ENCODE data around the gene ALG9. TPM values are rescaled to one million over a fixed set of nuclear protein-coding genes. Genes with fewer than 3 reads are reported as not detected.

ALG9 gene
- polyA plus RNA-seq, 1 donor from 2014 or later = 92.1 TPM

DNA sequence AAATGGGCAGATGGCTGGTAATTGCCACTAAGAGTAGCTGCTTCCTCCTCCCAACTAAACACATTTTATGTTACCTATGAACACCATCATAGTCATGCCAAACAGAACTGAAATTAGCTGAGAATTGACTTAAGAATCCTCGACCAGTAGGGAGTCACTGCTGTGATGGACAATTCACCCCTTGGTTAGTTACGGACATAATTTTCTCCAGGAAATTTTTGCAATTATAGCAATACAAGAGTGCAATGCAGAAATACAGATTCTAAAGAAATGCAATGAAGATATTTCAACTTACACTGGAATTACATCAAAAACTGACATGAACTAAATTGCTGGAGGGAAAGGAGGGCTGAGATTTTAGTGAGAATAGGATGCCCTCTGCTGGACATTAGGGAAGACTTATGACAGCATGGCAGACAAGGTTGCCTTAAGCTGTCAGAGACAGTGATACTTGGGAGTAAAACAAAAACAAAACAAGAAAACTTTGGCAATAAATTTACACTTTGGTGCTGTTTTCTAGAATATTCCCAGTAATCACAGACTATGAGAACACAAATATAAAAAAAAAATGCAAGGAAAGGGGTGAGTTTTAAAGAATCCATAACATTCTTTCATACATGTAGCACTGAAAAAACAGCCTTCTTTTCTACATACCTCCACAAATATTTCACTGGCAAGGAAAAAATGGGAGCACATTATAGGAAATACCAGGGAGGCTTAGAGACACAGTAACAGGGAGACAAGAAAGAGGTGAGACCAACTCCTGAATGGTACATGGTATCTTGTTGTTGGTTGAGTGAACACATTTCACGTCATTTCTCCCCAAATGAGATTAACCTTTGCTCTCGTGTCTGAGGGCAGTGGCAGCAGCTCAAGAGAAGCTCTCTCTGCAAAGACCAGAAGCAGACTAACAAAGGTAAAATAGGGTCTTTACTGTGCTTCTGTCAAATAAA, 94.0 kb downstream of the ALG9 start:
- TF ChIP-seq RAD21 (conservative IDR thresholded peaks at IDR 0.05) = peak; percentile 83
- peak; percentile 89 for TF ChIP-seq SMC3 (conservative IDR thresholded peaks at IDR 0.05; ENCODE audit: poor library complexity)
- TF ChIP-seq EP300 (conservative IDR thresholded peaks at IDR 0.05; ENCODE audit: poor library complexity, severe bottlenecking) = no peak
- TF ChIP-seq EZH2 (IDR thresholded peaks at IDR 0.05; ENCODE audit: borderline replicate concordance, insufficient read depth, low read length, poor library complexity, severe bottlenecking) = no peak
- TF ChIP-seq, protein P1, sequence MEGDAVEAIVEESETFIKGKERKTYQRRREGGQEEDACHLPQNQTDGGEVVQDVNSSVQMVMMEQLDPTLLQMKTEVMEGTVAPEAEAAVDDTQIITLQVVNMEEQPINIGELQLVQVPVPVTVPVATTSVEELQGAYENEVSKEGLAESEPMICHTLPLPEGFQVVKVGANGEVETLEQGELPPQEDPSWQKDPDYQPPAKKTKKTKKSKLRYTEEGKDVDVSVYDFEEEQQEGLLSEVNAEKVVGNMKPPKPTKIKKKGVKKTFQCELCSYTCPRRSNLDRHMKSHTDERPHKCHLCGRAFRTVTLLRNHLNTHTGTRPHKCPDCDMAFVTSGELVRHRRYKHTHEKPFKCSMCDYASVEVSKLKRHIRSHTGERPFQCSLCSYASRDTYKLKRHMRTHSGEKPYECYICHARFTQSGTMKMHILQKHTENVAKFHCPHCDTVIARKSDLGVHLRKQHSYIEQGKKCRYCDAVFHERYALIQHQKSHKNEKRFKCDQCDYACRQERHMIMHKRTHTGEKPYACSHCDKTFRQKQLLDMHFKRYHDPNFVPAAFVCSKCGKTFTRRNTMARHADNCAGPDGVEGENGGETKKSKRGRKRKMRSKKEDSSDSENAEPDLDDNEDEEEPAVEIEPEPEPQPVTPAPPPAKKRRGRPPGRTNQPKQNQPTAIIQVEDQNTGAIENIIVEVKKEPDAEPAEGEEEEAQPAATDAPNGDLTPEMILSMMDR (IDR thresholded peaks at IDR 0.05; ENCODE audit: poor library complexity, severe bottlenecking) = peak; percentile 83
- Histone ChIP-seq H3K27ac (ENCODE audit: low read length) (no peak overlapping the region), H3K9ac (ENCODE audit: low read length) (no peak overlapping the region), H3K27me3 (ENCODE audit: insufficient read depth, low read depth, low read length) (no peaks in the 10 kb centered on the region), H3F3A (ENCODE audit: insufficient read depth, low read length, poor library complexity, severe bottlenecking) (no peaks in the 10 kb centered on the region), H4K20me1 (ENCODE audit: insufficient read depth) (no peaks in the 10 kb centered on the region), H2AFZ (ENCODE audit: low read depth, low read length) (no peak overlapping the region), H3K4me2 (ENCODE audit: low read length) (no peak overlapping the region), H3K9me2 (ENCODE audit: insufficient read depth, low read length) (no peaks in the 10 kb centered on the region), H3K9me3 (ENCODE audit: low read length) (no peaks in the 10 kb centered on the region), H3K79me2 (replicated peaks; ENCODE audit: insufficient read depth, low read length) (no peaks in the 10 kb centered on the region), H3K36me3 (ENCODE audit: insufficient read depth, low read length) (no peaks in the 10 kb centered on the region), H3K4me3 (ENCODE audit: low read length) (no peak overlapping the region)

- no peaks in the 10 kb centered on the region for H3K79me2 ChIP-seq (replicated peaks; ENCODE audit: insufficient read depth, low read length)
- H3K4me3 ChIP-seq (ENCODE audit: low read length) = no peak overlapping the region
- no peak overlapping the region for H3K9ac ChIP-seq (ENCODE audit: low read length)
- H3K36me3 ChIP-seq (ENCODE audit: insufficient read depth, low read length) = no peaks in the 10 kb centered on the region
- no peaks in the 10 kb centered on the region for H3K9me3 ChIP-seq (ENCODE audit: low read length)
- TF ChIP-seq RAD21 (conservative IDR thresholded peaks at IDR 0.05) (no peak), EP300 (conservative IDR thresholded peaks at IDR 0.05; ENCODE audit: poor library complexity, severe bottlenecking) (no peak), EZH2 (IDR thresholded peaks at IDR 0.05; ENCODE audit: borderline replicate concordance, insufficient read depth, low read length, poor library complexity, severe bottlenecking) (no peak), TAF1 (IDR thresholded peaks at IDR 0.05; ENCODE audit: low read depth) (no peak), MXI1 (conservative IDR thresholded peaks at IDR 0.05; ENCODE audit: poor library complexity, severe bottlenecking) (no peak), SMC3 (conservative IDR thresholded peaks at IDR 0.05; ENCODE audit: poor library complexity) (no peak), POLR2AphosphoS5 (IDR thresholded peaks at IDR 0.05) (no peak)
- TF ChIP-seq, protein P2, sequence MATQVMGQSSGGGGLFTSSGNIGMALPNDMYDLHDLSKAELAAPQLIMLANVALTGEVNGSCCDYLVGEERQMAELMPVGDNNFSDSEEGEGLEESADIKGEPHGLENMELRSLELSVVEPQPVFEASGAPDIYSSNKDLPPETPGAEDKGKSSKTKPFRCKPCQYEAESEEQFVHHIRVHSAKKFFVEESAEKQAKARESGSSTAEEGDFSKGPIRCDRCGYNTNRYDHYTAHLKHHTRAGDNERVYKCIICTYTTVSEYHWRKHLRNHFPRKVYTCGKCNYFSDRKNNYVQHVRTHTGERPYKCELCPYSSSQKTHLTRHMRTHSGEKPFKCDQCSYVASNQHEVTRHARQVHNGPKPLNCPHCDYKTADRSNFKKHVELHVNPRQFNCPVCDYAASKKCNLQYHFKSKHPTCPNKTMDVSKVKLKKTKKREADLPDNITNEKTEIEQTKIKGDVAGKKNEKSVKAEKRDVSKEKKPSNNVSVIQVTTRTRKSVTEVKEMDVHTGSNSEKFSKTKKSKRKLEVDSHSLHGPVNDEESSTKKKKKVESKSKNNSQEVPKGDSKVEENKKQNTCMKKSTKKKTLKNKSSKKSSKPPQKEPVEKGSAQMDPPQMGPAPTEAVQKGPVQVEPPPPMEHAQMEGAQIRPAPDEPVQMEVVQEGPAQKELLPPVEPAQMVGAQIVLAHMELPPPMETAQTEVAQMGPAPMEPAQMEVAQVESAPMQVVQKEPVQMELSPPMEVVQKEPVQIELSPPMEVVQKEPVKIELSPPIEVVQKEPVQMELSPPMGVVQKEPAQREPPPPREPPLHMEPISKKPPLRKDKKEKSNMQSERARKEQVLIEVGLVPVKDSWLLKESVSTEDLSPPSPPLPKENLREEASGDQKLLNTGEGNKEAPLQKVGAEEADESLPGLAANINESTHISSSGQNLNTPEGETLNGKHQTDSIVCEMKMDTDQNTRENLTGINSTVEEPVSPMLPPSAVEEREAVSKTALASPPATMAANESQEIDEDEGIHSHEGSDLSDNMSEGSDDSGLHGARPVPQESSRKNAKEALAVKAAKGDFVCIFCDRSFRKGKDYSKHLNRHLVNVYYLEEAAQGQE (IDR thresholded peaks at IDR 0.05; ENCODE audit: borderline replicate concordance) = no peak
- TF ChIP-seq, protein P1 (IDR thresholded peaks at IDR 0.05; ENCODE audit: poor library complexity, severe bottlenecking) = no peak
- H3K9me2 ChIP-seq (ENCODE audit: insufficient read depth, low read length) = no peaks in the 10 kb centered on the region
- no peaks in the 10 kb centered on the region for H3F3A ChIP-seq (ENCODE audit: insufficient read depth, low read length, poor library complexity, severe bottlenecking)
- no peak overlapping the region for H3K27ac ChIP-seq (ENCODE audit: low read length)
- no peak overlapping the region for H2AFZ ChIP-seq (ENCODE audit: low read depth, low read length)
- no peak overlapping the region for H3K4me2 ChIP-seq (ENCODE audit: low read length)
- H3K27me3 ChIP-seq (ENCODE audit: insufficient read depth, low read depth, low read length) = no peaks in the 10 kb centered on the region
- H4K20me1 ChIP-seq (ENCODE audit: insufficient read depth) = no peaks in the 10 kb centered on the region
Observed at GRCh38 chr11:111776398-111777093, 94.8 kb downstream of the ALG9 start.

Measured in neural cell (in vitro differentiated cells).